Tibial nerve (tissue), 3 donors: ENCODE data around the gene TGFB1.

Experiments used
- CTCF ChIP-seq, 5 experiments: fragments of 200-600 bp in 3 of 5; fragments of 450-650 bp in 2 of 5; sonication (generic) in 3 of 5; IDR thresholded peaks; one replicate each; pipeline ENCODE4 v1.5.1; 2016 to 2019; ENCODE audit warnings: antibody characterized with exemption in 5 of 5, mild to moderate bottlenecking in 3 of 5, moderate library complexity in 2 of 5
- POLR2A ChIP-seq, 2 donors: fragments of 450-650 bp; IDR thresholded peaks; one replicate each; pipeline ENCODE4 v1.6.1; 2017; ENCODE audit warnings: antibody characterized with exemption in 2 of 2, mild to moderate bottlenecking in 2 of 2, moderate library complexity in 2 of 2

- TF ChIP-seq POLR2A (IDR thresholded peaks at IDR 0.05) (no peak), CTCF (IDR thresholded peaks at IDR 0.05) (no peak)
Observed at GRCh38 chr19:41327576-41328156, 26.1 kb downstream of the TGFB1 start.
